HG03280 (cell line): Measurements from ENCODE around the gene FZD2.

ENCODE experiments used
- ATAC-seq: cut with Tn5 transposase; IDR thresholded peaks from one replicate; pipeline ENCODE4 v1.9.1; 2021; ENCODE audit warnings: mild to moderate bottlenecking, moderate library complexity; ENCODE audit not compliant: unreplicated experiment

The FZD2 gene

DNA sequence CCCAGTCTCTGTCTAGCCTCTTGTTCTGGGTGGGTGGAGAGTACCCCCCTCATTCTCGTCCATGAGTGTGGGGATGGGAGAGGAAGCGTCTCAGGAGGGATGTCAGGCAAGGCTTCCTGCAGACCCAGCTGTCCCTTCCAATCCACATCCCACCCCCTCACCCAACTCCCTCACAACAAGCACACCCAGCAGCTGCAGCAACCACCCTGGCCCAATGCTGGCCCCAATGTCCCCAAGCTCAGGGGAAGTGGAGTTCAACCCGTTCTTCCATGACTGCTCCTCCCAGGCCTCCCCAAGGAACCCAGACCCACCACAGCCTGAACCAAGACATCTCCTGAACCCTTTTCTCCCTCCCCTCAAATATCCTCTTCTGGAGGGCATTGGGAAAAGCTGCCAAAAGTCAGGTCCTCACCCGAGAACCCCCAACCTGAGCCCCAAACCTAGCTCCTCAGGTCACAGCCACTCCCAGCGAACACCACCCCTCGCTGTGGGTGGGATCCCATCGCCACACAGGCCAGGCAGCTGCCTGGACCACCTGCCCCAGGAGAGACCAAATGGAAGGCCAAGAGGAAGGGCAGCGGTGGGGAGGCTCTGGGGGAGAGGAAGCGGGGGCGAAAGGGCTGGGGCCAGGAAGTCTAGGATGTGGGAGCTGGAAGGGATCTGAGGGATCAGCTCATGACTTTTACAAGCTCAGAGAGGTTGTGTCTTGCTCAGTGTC lies 47.6 kb downstream of the FZD2 start:
- no peak for ATAC-seq

DNA sequence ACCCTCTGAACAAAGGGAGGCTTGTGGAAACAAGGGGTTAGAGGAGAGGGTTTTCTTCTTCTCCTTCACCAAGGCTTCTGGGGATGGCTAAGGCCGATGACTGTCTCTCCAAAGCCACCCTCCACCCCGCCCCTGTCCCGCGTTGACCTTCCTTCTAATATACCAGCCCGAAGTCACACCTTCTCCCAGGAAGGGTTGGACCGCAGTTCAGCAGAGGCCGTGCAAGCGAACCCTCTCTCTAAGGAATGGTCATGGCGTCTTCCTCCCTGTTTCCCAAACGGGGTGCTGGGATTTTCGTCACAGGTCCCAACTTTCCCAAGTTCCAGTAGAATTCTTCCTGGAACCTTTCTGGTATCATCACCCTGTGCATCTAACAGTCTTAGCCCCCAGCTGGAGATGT lies 49.4 kb downstream of the FZD2 start:
- no peak for ATAC-seq

DNA sequence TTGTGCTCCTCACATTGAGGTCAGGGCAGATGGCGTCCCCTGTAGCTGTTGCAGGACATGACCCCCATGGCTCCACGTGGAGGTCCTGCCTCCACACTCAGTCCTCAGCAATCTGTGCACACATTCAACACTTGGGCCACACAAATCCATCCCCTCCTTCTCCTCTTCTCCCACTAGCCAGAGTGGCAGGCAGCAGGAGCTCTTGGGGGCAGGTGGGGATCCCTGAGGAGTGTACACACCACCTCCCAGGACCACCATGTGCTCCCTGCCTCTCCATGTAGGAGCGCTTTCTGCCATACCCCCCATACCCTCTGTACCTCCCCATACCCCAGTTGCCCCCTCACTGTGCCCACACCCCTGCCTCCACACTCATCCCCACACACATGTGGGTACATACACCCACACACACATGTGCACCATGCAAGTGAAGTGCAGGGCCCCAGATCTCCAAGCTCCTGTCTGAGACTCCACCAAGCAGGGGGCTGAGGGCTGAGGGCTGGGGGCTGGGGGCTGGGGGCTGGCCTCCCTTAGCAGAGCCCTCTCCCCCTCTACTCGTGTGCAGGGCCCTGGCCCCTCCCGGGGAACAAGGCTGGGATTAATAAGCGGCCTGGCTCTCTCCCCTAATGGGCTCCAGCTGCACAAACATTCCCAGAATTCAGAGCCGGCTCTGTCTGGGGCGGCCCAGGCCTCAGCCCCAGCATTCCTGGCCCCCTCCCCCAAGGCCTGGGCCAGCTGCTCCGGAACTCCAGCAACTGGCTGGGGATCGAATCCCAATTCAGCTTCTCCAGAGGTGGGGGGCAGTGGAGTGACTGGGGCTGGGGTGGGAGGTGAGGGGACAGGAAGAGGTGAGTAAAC lies 50.8 kb downstream of the FZD2 start:
- no peak for ATAC-seq

DNA sequence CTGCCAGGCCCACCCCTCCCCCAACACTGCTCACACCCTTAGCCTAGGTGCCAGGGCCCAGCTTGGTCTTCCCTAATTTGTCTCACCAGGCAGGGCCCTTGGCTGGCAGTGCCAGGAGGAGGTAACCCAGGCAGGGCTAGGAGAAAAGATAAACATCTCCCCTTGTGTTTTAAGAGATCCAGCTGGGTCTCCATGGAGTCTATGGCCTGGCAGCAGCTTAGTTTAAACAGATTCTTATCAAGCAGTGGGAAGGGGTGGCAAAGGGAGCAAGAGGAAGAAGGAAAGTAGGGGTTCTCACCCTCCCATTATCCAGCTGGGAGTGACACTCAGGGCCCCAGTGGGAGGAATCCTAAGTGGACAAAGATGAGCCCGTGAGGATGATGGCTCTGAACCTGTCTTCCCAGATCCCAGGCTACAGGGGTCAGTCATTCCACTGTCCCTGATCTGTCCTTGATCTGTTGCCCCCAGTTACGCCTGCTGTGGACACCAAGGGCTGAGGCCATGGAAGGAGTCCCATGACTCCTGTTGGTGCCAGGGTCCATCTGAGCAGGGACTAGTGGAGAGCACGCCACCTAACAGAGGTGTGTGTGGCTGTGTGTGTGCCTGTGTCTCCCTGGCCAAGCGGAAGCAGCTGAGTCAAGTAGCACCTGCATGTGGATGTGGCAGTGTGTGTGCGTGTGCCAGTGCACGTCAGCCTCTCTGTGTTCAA lies 51.6 kb downstream of the FZD2 start:
- no peak for ATAC-seq

DNA sequence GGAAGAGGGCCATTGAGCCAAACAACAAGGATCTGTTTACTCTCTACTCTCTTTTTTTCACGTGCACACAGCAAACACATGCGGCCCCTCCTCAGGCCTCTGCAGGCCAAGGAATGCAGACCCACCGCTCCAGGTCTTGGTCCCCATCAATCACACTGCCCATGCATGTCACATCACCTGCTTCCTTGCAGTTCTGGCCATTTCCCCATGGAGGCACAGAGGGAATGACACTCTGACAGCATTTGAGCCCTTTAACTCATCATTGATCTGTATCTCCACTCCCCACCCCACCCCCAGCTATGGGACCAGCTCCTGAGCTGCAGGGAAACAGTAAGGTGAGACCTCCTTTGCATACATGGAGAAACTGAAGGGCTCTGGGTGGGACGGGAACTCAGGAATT lies 53.0 kb downstream of the FZD2 start:
- ATAC-seq: no peak
